Stomach (tissue), 4 donors: ENCODE data around the gene ELP2.

Experiments used
- EP300 ChIP-seq: sonication (generic); formaldehyde crosslinking; IDR thresholded peaks from one replicate; pipeline ENCODE4 v1.6.1; 2017; ENCODE audit warnings: antibody characterized with exemption
- POLR2A ChIP-seq, 4 donors: fragments of 450-650 bp; IDR thresholded peaks; one replicate each; pipeline ENCODE4 v1.6.1; 2016; ENCODE audit warnings: antibody characterized with exemption in 4 of 4, control low read depth in 2 of 4, mild to moderate bottlenecking in 1 of 4, moderate library complexity in 1 of 4
- POLR2AphosphoS5 ChIP-seq, 3 donors: sonication (generic); formaldehyde crosslinking; IDR thresholded peaks; one replicate each; pipeline ENCODE4 v1.6.1; 2016; ENCODE audit warnings: antibody characterized with exemption in 3 of 3
- TF ChIP-seq, protein P1 (sequence below), 7 experiments: fragments of 450-650 bp in 4 of 7; fragments of 200-600 bp in 3 of 7; sonication (generic) in 3 of 7; IDR thresholded peaks; one replicate each; pipeline ENCODE4 v1.5.1; 2016 to 2019; ENCODE audit warnings: antibody characterized with exemption in 7 of 7, control low read depth in 2 of 7, mild to moderate bottlenecking in 1 of 7

DNA sequence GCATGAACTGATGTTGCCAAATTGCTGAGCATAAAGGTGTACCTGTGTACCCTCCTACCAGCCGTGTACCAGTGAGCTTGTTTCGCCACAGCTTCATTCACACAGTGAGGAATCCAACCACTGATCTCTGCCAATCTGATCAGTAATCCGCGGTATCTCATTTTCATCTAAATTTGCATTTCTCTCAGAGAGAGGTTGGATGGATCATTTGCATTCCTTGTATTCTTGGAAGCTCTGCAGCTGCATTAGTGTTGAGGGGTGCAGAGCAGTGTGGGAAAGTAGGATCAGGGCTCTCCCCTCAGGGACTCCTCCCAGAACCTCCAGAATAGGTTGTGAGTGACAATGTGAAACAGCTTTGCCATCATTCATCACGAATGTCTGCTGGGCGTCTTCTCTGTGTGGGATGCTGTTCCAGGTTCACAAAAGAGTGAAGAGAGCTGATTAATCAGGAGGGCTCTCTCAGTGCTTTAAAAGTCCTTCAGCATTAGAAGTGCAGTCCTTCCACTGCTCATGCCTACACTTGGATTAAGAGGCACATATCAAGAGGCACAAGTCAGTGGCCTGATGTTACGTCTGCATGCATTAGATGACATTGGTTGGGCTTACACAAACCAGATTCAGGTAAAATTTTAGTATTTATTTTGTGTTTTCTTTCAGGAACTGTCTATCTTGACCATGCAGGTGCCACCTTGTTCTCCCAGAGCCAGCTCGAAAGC, 65.1 kb downstream of the ELP2 start:
- TF ChIP-seq, protein P1, sequence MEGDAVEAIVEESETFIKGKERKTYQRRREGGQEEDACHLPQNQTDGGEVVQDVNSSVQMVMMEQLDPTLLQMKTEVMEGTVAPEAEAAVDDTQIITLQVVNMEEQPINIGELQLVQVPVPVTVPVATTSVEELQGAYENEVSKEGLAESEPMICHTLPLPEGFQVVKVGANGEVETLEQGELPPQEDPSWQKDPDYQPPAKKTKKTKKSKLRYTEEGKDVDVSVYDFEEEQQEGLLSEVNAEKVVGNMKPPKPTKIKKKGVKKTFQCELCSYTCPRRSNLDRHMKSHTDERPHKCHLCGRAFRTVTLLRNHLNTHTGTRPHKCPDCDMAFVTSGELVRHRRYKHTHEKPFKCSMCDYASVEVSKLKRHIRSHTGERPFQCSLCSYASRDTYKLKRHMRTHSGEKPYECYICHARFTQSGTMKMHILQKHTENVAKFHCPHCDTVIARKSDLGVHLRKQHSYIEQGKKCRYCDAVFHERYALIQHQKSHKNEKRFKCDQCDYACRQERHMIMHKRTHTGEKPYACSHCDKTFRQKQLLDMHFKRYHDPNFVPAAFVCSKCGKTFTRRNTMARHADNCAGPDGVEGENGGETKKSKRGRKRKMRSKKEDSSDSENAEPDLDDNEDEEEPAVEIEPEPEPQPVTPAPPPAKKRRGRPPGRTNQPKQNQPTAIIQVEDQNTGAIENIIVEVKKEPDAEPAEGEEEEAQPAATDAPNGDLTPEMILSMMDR (IDR thresholded peaks at IDR 0.05), result no peak
- no peak for TF ChIP-seq POLR2AphosphoS5 (IDR thresholded peaks at IDR 0.05)
- TF ChIP-seq POLR2A (IDR thresholded peaks at IDR 0.05), result no peak
- TF ChIP-seq EP300, result no peak
